SK-N-SH (cell line): ENCODE data around the gene DCTN3. TPM values are rescaled to one million over a fixed set of nuclear protein-coding genes. Genes with fewer than 3 reads are reported as not detected.

Experiments
- CTCF ChIA-PET: fragments of 300-600, 350-600 bp; formaldehyde crosslinking; extraction: SDS; loops from one replicate; lab custom pipeline; 2021; lab: Yijun Ruan, JAX
- POLR2A ChIA-PET: fragments of 350-600 bp; sonication (Branson Sonifier 250); formaldehyde crosslinking; extraction: SDS; loops from one replicate; lab custom pipeline; 2020; ENCODE audit warnings: antibody characterized with exemption, inconsistent platforms; lab: Yijun Ruan, JAX
- DNase-seq: peaks from one replicate; pipeline ENCODE4 v3.0.0; 2012
- H2AFZ ChIP-seq: fragments of 200-600 bp; sonication (generic); 2 replicates; pipeline ENCODE4 v1.8.1; 2016; ENCODE audit warnings: antibody characterized with exemption, mild to moderate bottlenecking, low read depth
- H3F3A ChIP-seq: fragments of 200-600 bp; sonication (generic); replicated peaks from 2 replicates; pipeline ENCODE3; 2016; ENCODE audit warnings: antibody characterized with exemption, mild to moderate bottlenecking; ENCODE audit not compliant: insufficient read depth
- H3K27ac ChIP-seq, 2 experiments: fragments of 200-500 bp in 1 of 2; fragments of 200-600 bp in 1 of 2; sonication (Bioruptor generic) in 1 of 2; sonication (generic), shearing (Covaris generic) in 1 of 2; 2 replicates each; pipeline versions ENCODE4 v1.5.1 to v1.6.1; 2014 to 2016; ENCODE audit warnings: low read depth in 2 of 2, inconsistent platforms in 1 of 2, low read length in 1 of 2, mild to moderate bottlenecking in 1 of 2, mixed read lengths in 1 of 2
- H3K27me3 ChIP-seq: fragments of 200-600 bp; sonication (generic), shearing (Covaris generic); 2 replicates; pipeline ENCODE4 v1.6.1; 2016; ENCODE audit warnings: mixed run types; ENCODE audit not compliant: insufficient read depth
- H3K36me3 ChIP-seq, 2 experiments: fragments of 200-500 bp in 1 of 2; fragments of 200-600 bp in 1 of 2; sonication (Bioruptor generic) in 1 of 2; sonication (generic) in 1 of 2; replicated peaks in 1 of 2; 2 replicates each; pipeline versions ENCODE3 to v1.5.1; 2014 to 2016; ENCODE audit warnings: low read length in 1 of 2, mild to moderate bottlenecking in 1 of 2; ENCODE audit not compliant: insufficient read depth in 2 of 2, control insufficient read depth in 1 of 2
- H3K4me1 ChIP-seq, 2 experiments: fragments of 200-500 bp in 1 of 2; fragments of 200-600 bp in 1 of 2; sonication (Bioruptor generic) in 1 of 2; sonication (generic), shearing (Covaris generic) in 1 of 2; 2 replicates each; pipeline versions ENCODE4 v1.5.1 to v1.6.1; 2014 to 2016; ENCODE audit warnings: low read depth in 1 of 2, low read length in 1 of 2, mixed run types in 1 of 2; ENCODE audit not compliant: insufficient read depth in 2 of 2, control insufficient read depth in 1 of 2
- H3K4me2 ChIP-seq: fragments of 200-600 bp; sonication (generic), shearing (Covaris generic); 2 replicates; pipeline ENCODE4 v1.6.1; 2017; ENCODE audit warnings: mixed run types
- H3K4me3 ChIP-seq, 2 experiments: fragments of 200-500 bp in 1 of 2; fragments of 200-600 bp in 1 of 2; sonication (Bioruptor generic) in 1 of 2; sonication (generic), shearing (Covaris generic) in 1 of 2; 2 replicates each; pipeline versions ENCODE4 v1.5.1 to v1.8.1; 2014 to 2016; ENCODE audit warnings: low read depth in 2 of 2, inconsistent platforms in 1 of 2, low read length in 1 of 2, mild to moderate bottlenecking in 1 of 2, mixed read lengths in 1 of 2, moderate library complexity in 1 of 2
- H3K79me2 ChIP-seq: fragments of 200-600 bp; sonication (generic); 2 replicates; pipeline ENCODE4 v1.8.1; 2017; ENCODE audit warnings: mild to moderate bottlenecking; ENCODE audit not compliant: insufficient read depth
- H3K9ac ChIP-seq: fragments of 200-600 bp; sonication (generic); 2 replicates; pipeline ENCODE4 v1.6.1; 2017; ENCODE audit warnings: mixed run types
- H3K9me2 ChIP-seq: fragments of 200-600 bp; sonication (generic); 2 replicates; pipeline ENCODE4 v1.6.1; 2017; ENCODE audit warnings: mixed run types
- H3K9me3 ChIP-seq: fragments of 200-600 bp; sonication (generic); 2 replicates; pipeline ENCODE4 v1.6.1; 2017; ENCODE audit warnings: mixed run types, mild to moderate bottlenecking, moderate library complexity
- H4K20me1 ChIP-seq: fragments of 200-600 bp; sonication (generic); 2 replicates; pipeline ENCODE4 v1.6.1; 2017; ENCODE audit warnings: mild to moderate bottlenecking, mixed run types; ENCODE audit not compliant: insufficient read depth
- CHD2 ChIP-seq: fragments of 150-350 bp; IDR thresholded peaks from 2 replicates; pipeline ENCODE4 v1.6.1; 2018; ENCODE audit warnings: low read length; ENCODE audit not compliant: partially characterized antibody
- FOSL2 ChIP-seq: IDR thresholded peaks from 2 replicates; pipeline ENCODE4 v1.4.0; 2012; ENCODE audit warnings: low read depth, mild to moderate bottlenecking, moderate library complexity, borderline replicate concordance
- JUND ChIP-seq: IDR thresholded peaks from 2 replicates; pipeline ENCODE4 v1.4.0; 2012
- MXI1 ChIP-seq: IDR thresholded peaks from 2 replicates; pipeline ENCODE4 v1.6.1; 2012; ENCODE audit warnings: mild to moderate bottlenecking, low read depth, low read length, improper control_type of control experiment
- RCOR1 ChIP-seq: fragments of 150-350 bp; IDR thresholded peaks from 2 replicates; pipeline ENCODE4 v1.6.1; 2017; ENCODE audit warnings: antibody characterized with exemption, low read length
- RXRA ChIP-seq: IDR thresholded peaks from 2 replicates; pipeline ENCODE4 v1.4.0; 2012; ENCODE audit warnings: low read depth, mild to moderate bottlenecking, borderline replicate concordance
- TAF1 ChIP-seq: IDR thresholded peaks from 2 replicates; pipeline ENCODE4 v1.6.1; 2012; ENCODE audit warnings: low read depth, mild to moderate bottlenecking, low read length, moderate library complexity, borderline replicate concordance
- WGBS: methylation state at CpG from one replicate; pipeline ENCODE4 v1.1.6; 2017; ENCODE audit warnings: low lambda C conversion rate; 5-methylcytosine and 5-hydroxymethylcytosine counted together
- polyA plus RNA-seq, 3 experiments: library from polyadenylated mRNA; depleted of rRNA; stranded (reverse); fragments of >200 nt; gene quantifications; 2 replicates each; pipeline ENCODE4 v1.2.3, GENCODE V29; 2012

Gene DCTN3
- polyA plus RNA-seq, 1 of the 3 experiments (the other 2 are of a cell fraction): 300 TPM

GRCh38 chr9:34570809-34571480, 49.4 kb downstream of the DCTN3 start:
- H3K9me2 ChIP-seq: no peaks in the 10 kb centered on the region
- H3K9ac ChIP-seq: no peak overlapping the region
- no peak for TF ChIP-seq FOSL2
- TF ChIP-seq JUND: no peak
- TF ChIP-seq MXI1: peak; percentile 27; the same call in 1 of the 2 replicates
- TF ChIP-seq, all 33 proteins: peak for 1
- DNase-seq: peak; percentile 61
- ChIA-PET CTCF (interaction anchor here (0.7 to 5.9 kb wide), 14 partner anchors 9 to 167 kb away, joined by 3 to 59 read pairs (median 4); partner anchors contain the start of gene CNTFR), POLR2A (interaction anchor here (0.7 to 2.0 kb wide), 7 partner anchors 12 to 501 kb away, joined by 3 to 6 read pairs (median 3); partner anchors contain the start of gene CNTFR)
- H4K20me1 ChIP-seq: no peaks in the 10 kb centered on the region
- H3K27ac ChIP-seq: peak overlapping the region in 1 of 2 experiments; percentile 94; a peak in 2 of 4 replicates
- H3F3A ChIP-seq: no peaks in the 10 kb centered on the region
- no peak overlapping the region for H2AFZ ChIP-seq
- WGBS: 77% methylated on average over 7 of the region's 7 CpGs
- H3K27me3 ChIP-seq: no peaks in the 10 kb centered on the region; the same call in 1 of the 2 replicates
- no peaks in the 10 kb centered on the region for H3K9me3 ChIP-seq
- H3K4me1 ChIP-seq: peaks cover 0 to 96% of the 10 kb centered on the region in 2 experiments; a peak in 2 of 4 replicates
- H3K79me2 ChIP-seq: no peaks in the 10 kb centered on the region
- no peaks in the 10 kb centered on the region for H3K36me3 ChIP-seq
- H3K4me3 ChIP-seq: no peak overlapping the region
- no peak overlapping the region for H3K4me2 ChIP-seq

GRCh38 chr9:34570376-34570775, 49.9 kb downstream of the DCTN3 start:
- TF ChIP-seq MXI1 (peak; percentile 73; the same call in 1 of the 2 replicates), CHD2 (peak; percentile 24), RXRA (no peak), RCOR1 (peak; percentile 65; the same call in 1 of the 2 replicates), JUND (no peak)
- Histone ChIP-seq H3F3A (no peaks in the 10 kb centered on the region), H3K9ac (no peak overlapping the region), H3K4me2 (no peak overlapping the region), H2AFZ (no peak overlapping the region), H3K4me1 (peaks cover 0 to 98% of the 10 kb centered on the region in 2 experiments; a peak in 2 of 4 replicates), H3K27me3 (no peaks in the 10 kb centered on the region; the same call in 1 of the 2 replicates), H3K79me2 (no peaks in the 10 kb centered on the region), H3K4me3 (no peak overlapping the region), H3K36me3 (no peaks in the 10 kb centered on the region), H3K27ac (peak overlapping the region in 1 of 2 experiments; percentile 94; a peak in 2 of 4 replicates), H3K9me3 (no peaks in the 10 kb centered on the region), H4K20me1 (no peaks in the 10 kb centered on the region), H3K9me2 (no peaks in the 10 kb centered on the region)
- POLR2A ChIA-PET: interaction anchor here (0.6 to 2.0 kb wide), 8 partner anchors 10 to 501 kb away, joined by 3 to 6 read pairs (median 3); partner anchors contain the start of gene CNTFR
- CTCF ChIA-PET: interaction anchor here (0.7 to 5.9 kb wide), 13 partner anchors 8 to 167 kb away, joined by 3 to 59 read pairs (median 5); partner anchors contain the start of gene CNTFR
- peak; percentile 78 for DNase-seq
- WGBS: 52% methylated on average over 11 of the region's 11 CpGs

- ChIA-PET POLR2A (no interaction called here), CTCF (interaction anchor here (1.0 to 5.9 kb wide), 7 partner anchors 9 to 69 kb away, joined by 3 to 59 read pairs (median 11); no protein-coding TSS in a partner anchor)
- Histone ChIP-seq H3K27me3 (no peaks in the 10 kb centered on the region; the same call in 1 of the 2 replicates), H3K79me2 (no peaks in the 10 kb centered on the region), H3K4me1 (peaks cover 0 to 85% of the 10 kb centered on the region in 2 experiments; a peak in 2 of 4 replicates), H3K4me3 (no peak overlapping the region), H2AFZ (no peak overlapping the region), H3K9me3 (no peaks in the 10 kb centered on the region), H3K27ac (peak overlapping the region in 1 of 2 experiments; percentile 94; a peak in 2 of 4 replicates), H3K9ac (no peak overlapping the region), H3K9me2 (no peaks in the 10 kb centered on the region), H3F3A (no peaks in the 10 kb centered on the region), H3K4me2 (no peak overlapping the region), H4K20me1 (no peaks in the 10 kb centered on the region), H3K36me3 (no peaks in the 10 kb centered on the region)
- 45% methylated on average over 3 of the region's 12 CpGs for WGBS
- TF ChIP-seq CHD2 (peak; percentile 61), TAF1 (no peak)
- DNase-seq: peak; percentile 73
These were observed 51.5 kb downstream of the DCTN3 start for GRCh38 chr9:34568774-34569173.
